Measurements from ENCODE around the gene NUP62.
A peak's percentile ranks its signal among the peaks of the same experiment; 100 is the strongest.
"Not testable (repeated sequence)": the region's sequence is repeated elsewhere in the genome, so short reads cannot be mapped to it uniquely, and the experiment has no call there.

Gene NUP62

GRCh38 chr19:49929121-49929610 is at the start of gene NUP62, which contains the start of gene ATF5:
TSS of gene NUP62 (minus strand) at chr19:49929504. CDS start at chr19:49909807, 19,697 bp downstream.
TSS of gene ATF5 (plus strand) at chr19:49929205. CDS start at chr19:49930851, 1,646 bp downstream.
- DNase-seq (ENCODE audit: low spot score): peak; percentile 100

- DNase-seq (ENCODE audit: low spot score): no peak
Observed at GRCh38 chr19:49978324-49978723, 49.0 kb upstream of the NUP62 start.

- no peak for DNase-seq (ENCODE audit: low spot score)
Observed at GRCh38 chr19:49977881-49978280, 48.6 kb upstream of the NUP62 start.

- no peak for DNase-seq (ENCODE audit: low spot score)
Observed at GRCh38 chr19:49977076-49977475, 47.8 kb upstream of the NUP62 start.

- DNase-seq (ENCODE audit: low spot score): no peak
Observed at GRCh38 chr19:49976496-49976895, 47.2 kb upstream of the NUP62 start.

- DNase-seq (ENCODE audit: low spot score): no peak
Observed at GRCh38 chr19:49975051-49975450, 45.7 kb upstream of the NUP62 start.

- no peak for DNase-seq (ENCODE audit: low spot score)
Observed at GRCh38 chr19:49973987-49974386, 44.7 kb upstream of the NUP62 start.

GRCh38 chr19:49972841-49973240 is 43.5 kb upstream of the NUP62 start:
- no peak for DNase-seq (ENCODE audit: low spot score)

GRCh38 chr19:49971991-49972411 is 42.7 kb upstream of the NUP62 start:
- no peak for DNase-seq (ENCODE audit: low spot score)

- not testable (repeated sequence) for DNase-seq (ENCODE audit: low spot score)
Observed at GRCh38 chr19:49969355-49969754, 40.1 kb upstream of the NUP62 start.

- no peak for DNase-seq (ENCODE audit: low spot score)
Observed at GRCh38 chr19:49968279-49968922, 39.1 kb upstream of the NUP62 start.

GRCh38 chr19:49960980-49961379 is 31.7 kb upstream of the NUP62 start, which contains the start of gene SIGLEC11:
TSS of gene SIGLEC11 (minus strand) at chr19:49961172. CDS start at chr19:49961081, 91 bp downstream.
- DNase-seq (ENCODE audit: low spot score): not testable (repeated sequence)

- DNase-seq (ENCODE audit: low spot score): not testable (repeated sequence)
Observed at GRCh38 chr19:49959892-49960291, 30.6 kb upstream of the NUP62 start.

- not testable (repeated sequence) for DNase-seq (ENCODE audit: low spot score)
Observed at GRCh38 chr19:49958596-49958995, 29.3 kb upstream of the NUP62 start.

- DNase-seq (ENCODE audit: low spot score): not testable (repeated sequence)
Observed at GRCh38 chr19:49958144-49958543, 28.8 kb upstream of the NUP62 start.

GRCh38 chr19:49957262-49957915 is 28.1 kb upstream of the NUP62 start:
- no peak for DNase-seq (ENCODE audit: low spot score)

- DNase-seq (ENCODE audit: low spot score): no peak
Observed at GRCh38 chr19:49956115-49956495, 26.8 kb upstream of the NUP62 start.

GRCh38 chr19:49954933-49955332 is 25.6 kb upstream of the NUP62 start:
- DNase-seq (ENCODE audit: low spot score): no peak

- DNase-seq (ENCODE audit: low spot score): no peak
Observed at GRCh38 chr19:49954092-49954829, 25.0 kb upstream of the NUP62 start.

GRCh38 chr19:49953416-49953815 is 24.1 kb upstream of the NUP62 start:
- DNase-seq (ENCODE audit: low spot score): no peak

- no peak for DNase-seq (ENCODE audit: low spot score)
Observed at GRCh38 chr19:49952906-49953305, 23.6 kb upstream of the NUP62 start.

- no peak for DNase-seq (ENCODE audit: low spot score)
Observed at GRCh38 chr19:49952479-49952836, 23.2 kb upstream of the NUP62 start.

All from AG08395 (cell line).